ENCODE data around the gene ARL14.

DNA sequence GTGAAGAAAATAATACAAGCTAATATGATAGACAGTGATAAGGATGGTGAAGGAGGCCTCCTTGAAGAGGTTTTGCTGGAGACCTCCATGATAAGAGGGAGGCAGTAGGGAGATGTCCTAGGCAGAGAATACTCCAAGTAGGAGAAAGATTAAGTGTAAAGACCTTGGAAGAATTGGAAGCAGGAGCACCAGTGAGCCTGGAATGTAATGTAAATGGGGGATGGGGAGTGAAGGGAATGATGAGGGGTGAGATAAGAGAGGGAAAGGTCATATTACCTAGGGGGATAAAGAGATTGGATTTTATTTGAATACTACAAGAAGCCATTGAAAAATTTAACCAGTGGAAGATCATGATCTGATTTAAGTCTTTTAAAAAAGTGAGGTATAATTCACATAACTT is 41.7 kb upstream of the ARL14 start:
- TF ChIP-seq POLR2AphosphoS5 (IDR thresholded peaks at IDR 0.05; ENCODE audit: low read depth, low read length) = no peak
- no peak for TF ChIP-seq ZNF251 (CRISPR knock-in tag; IDR thresholded peaks at IDR 0.05)
- no peak for TF ChIP-seq FOXP1 (IDR thresholded peaks at IDR 0.05)
- TF ChIP-seq FOXP1 (CRISPR knock-in tag; IDR thresholded peaks at IDR 0.05) = no peak
- TF ChIP-seq EZH2 (conservative IDR thresholded peaks at IDR 0.05; ENCODE audit: low read depth, low read length) = no peak
- no peak for TF ChIP-seq ZNF143 (CRISPR knock-in tag; IDR thresholded peaks at IDR 0.05)
- TF ChIP-seq ZNF547 (CRISPR knock-in tag; IDR thresholded peaks at IDR 0.05) = no peak
- TF ChIP-seq POLR2A (IDR thresholded peaks at IDR 0.05; ENCODE audit: insufficient read depth in 1 of 2, low read depth in 2 of 2, low read length in 2 of 2) = no peak
- TF ChIP-seq TMF1 (CRISPR knock-in tag; IDR thresholded peaks at IDR 0.05; ENCODE audit: low read depth) = no peak
- TF ChIP-seq CEBPB (IDR thresholded peaks at IDR 0.05; ENCODE audit: borderline replicate concordance, low read depth, low read length) = no peak
